Panc1 (cell line): ENCODE results near the gene GALR1.

Experiments
- TCF7L2 ChIP-seq: IDR thresholded peaks from 2 replicates; pipeline ENCODE4 v1.6.1; 2011; ENCODE audit warnings: mild to moderate bottlenecking, low read depth, low read length, inconsistent platforms
- TF ChIP-seq, protein P1 (sequence below), 2 experiments: IDR thresholded peaks; 2 replicates each; pipeline ENCODE4 v1.6.1; 2011 to 2012; ENCODE audit warnings: low read depth in 2 of 2, control low read depth in 1 of 2, low read length in 1 of 2, mild to moderate bottlenecking in 1 of 2, moderate library complexity in 1 of 2; ENCODE audit not compliant: insufficient read depth in 1 of 2
- TF ChIP-seq, protein P2 (sequence below): fragments of 450-650 bp; IDR thresholded peaks from 2 replicates; pipeline ENCODE4 v1.5.1; 2017; ENCODE audit warnings: mild to moderate bottlenecking

DNA sequence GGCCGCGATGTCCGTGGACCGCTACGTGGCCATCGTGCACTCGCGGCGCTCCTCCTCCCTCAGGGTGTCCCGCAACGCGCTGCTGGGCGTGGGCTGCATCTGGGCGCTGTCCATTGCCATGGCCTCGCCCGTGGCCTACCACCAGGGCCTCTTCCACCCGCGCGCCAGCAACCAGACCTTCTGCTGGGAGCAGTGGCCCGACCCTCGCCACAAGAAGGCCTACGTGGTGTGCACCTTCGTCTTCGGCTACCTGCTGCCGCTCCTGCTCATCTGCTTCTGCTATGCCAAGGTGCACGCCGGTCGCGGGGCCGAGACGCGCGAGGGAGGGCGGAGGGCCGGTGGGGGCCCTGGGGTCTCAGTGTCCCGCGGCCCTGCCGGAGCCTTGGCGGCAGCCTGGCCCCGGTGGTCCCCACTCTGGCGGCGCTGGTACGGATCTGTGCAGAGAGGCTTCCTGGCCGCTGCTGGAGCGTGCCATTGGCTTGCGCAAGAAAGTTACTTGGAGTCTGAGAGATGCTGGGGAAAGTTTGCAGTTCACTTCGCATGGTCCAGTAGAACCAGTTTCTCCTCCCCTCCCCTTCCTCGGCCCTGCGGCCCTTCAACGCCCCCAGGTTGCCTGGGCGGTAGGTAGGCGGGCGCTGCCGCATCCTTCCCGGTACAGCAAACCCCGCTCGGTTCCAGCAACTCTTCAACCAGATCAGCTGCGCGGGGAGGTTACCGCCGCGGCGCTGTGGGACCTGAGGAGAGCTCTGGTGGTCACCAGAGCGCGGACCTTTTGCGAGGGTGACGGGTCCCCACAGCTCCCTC is 1.5 kb downstream of the GALR1 start:
- TF ChIP-seq, protein P1, sequence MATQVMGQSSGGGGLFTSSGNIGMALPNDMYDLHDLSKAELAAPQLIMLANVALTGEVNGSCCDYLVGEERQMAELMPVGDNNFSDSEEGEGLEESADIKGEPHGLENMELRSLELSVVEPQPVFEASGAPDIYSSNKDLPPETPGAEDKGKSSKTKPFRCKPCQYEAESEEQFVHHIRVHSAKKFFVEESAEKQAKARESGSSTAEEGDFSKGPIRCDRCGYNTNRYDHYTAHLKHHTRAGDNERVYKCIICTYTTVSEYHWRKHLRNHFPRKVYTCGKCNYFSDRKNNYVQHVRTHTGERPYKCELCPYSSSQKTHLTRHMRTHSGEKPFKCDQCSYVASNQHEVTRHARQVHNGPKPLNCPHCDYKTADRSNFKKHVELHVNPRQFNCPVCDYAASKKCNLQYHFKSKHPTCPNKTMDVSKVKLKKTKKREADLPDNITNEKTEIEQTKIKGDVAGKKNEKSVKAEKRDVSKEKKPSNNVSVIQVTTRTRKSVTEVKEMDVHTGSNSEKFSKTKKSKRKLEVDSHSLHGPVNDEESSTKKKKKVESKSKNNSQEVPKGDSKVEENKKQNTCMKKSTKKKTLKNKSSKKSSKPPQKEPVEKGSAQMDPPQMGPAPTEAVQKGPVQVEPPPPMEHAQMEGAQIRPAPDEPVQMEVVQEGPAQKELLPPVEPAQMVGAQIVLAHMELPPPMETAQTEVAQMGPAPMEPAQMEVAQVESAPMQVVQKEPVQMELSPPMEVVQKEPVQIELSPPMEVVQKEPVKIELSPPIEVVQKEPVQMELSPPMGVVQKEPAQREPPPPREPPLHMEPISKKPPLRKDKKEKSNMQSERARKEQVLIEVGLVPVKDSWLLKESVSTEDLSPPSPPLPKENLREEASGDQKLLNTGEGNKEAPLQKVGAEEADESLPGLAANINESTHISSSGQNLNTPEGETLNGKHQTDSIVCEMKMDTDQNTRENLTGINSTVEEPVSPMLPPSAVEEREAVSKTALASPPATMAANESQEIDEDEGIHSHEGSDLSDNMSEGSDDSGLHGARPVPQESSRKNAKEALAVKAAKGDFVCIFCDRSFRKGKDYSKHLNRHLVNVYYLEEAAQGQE (IDR thresholded peaks at IDR 0.05; ENCODE audit: insufficient read depth in 1 of 2, low read depth in 2 of 2, low read length in 1 of 2), result no peak
- TF ChIP-seq, protein P2, sequence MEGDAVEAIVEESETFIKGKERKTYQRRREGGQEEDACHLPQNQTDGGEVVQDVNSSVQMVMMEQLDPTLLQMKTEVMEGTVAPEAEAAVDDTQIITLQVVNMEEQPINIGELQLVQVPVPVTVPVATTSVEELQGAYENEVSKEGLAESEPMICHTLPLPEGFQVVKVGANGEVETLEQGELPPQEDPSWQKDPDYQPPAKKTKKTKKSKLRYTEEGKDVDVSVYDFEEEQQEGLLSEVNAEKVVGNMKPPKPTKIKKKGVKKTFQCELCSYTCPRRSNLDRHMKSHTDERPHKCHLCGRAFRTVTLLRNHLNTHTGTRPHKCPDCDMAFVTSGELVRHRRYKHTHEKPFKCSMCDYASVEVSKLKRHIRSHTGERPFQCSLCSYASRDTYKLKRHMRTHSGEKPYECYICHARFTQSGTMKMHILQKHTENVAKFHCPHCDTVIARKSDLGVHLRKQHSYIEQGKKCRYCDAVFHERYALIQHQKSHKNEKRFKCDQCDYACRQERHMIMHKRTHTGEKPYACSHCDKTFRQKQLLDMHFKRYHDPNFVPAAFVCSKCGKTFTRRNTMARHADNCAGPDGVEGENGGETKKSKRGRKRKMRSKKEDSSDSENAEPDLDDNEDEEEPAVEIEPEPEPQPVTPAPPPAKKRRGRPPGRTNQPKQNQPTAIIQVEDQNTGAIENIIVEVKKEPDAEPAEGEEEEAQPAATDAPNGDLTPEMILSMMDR, result no peak
- TF ChIP-seq TCF7L2, result no peak
